ENCODE measurements around the gene NCOR1.
A peak's percentile ranks its signal among the peaks of the same experiment; 100 is the strongest.

NCOR1 gene

DNA sequence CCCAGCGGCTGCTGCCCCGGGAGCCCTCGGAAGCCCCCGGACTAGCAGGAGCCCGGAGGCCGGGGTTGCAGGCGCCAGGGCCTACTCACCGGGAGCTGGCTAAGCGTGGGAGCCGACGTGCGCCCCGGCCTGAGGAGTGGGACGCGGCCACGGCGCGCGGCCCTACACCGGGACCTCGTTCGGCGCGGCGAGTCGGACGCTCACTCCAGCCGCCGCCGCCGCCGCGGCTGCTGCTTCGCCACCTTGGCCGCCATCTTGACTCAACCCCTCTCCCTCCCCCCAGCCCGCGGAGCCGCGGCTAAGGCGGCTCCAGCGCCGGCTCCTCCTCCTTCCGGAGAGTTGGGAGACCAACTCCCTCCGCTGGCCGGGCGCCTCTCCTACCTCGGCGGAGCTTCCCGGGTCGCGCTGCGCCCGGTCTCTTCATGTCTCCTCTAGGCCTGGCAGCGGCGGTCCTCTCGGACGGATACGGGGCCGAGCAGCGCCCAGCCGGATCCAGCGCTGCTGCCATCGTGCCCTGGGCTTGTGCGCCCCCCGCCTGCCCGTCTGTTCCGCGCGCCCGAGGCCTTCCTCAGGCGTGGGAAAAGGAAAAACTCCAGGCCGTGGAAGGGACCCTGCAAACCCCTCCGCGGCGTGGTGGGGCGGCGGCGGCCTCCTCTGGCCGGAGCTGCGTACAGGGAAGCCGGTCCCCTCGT is at the start of gene NCOR1:
TSS of gene NCOR1 (minus strand) at position 262 of the 692 bp plus-strand sequence. CDS start 20,965 bp downstream, outside the sequence.
- peaks cover 0 to 5% of the 10 kb centered on the region in 2 donors for H3K36me3 Mint-ChIP-seq
- H3K9me3 Mint-ChIP-seq: no peaks in the 10 kb centered on the region
- peak within 1 kb of the TSS; percentile 96 to 98 for H3K4me3 Mint-ChIP-seq
- peaks cover 9 to 49% of the 10 kb centered on the region in 2 donors for H3K4me1 Mint-ChIP-seq
- DNase-seq (peak; percentile 83), ATAC-seq (replicated peaks) (peak; percentile 84 to 85)
- H3K27ac Mint-ChIP-seq: peak within 1 kb of the TSS; percentile 97
- H3K27me3 Mint-ChIP-seq: no peaks in the 10 kb centered on the region

GRCh38 chr17:16262201-16262600 is 46.9 kb upstream of the NCOR1 start:
- Mint-ChIP-seq H3K4me1 (peaks cover 8 to 13% of the 10 kb centered on the region in 2 donors), H3K27ac (no peak overlapping the region), H3K27me3 (no peaks in the 10 kb centered on the region), H3K4me3 (no peak overlapping the region), H3K36me3 (peaks cover 9 to 27% of the 10 kb centered on the region in 2 donors), H3K9me3 (peaks cover 0 to 1% of the 10 kb centered on the region in 2 donors)
- DNase-seq (no peak), ATAC-seq (replicated peaks) (no peak)

- no peaks in the 10 kb centered on the region for H3K9me3 Mint-ChIP-seq
- H3K4me3 Mint-ChIP-seq: no peak overlapping the region
- ATAC-seq (replicated peaks) (no peak), DNase-seq (no peak)
- H3K36me3 Mint-ChIP-seq: peaks cover 9 to 24% of the 10 kb centered on the region in 2 donors
- H3K27me3 Mint-ChIP-seq: no peaks in the 10 kb centered on the region
- peaks cover 6 to 9% of the 10 kb centered on the region in 2 donors for H3K4me1 Mint-ChIP-seq
- H3K27ac Mint-ChIP-seq: no peak overlapping the region
Observed at GRCh38 chr17:16261049-16261448, 45.7 kb upstream of the NCOR1 start.

DNA sequence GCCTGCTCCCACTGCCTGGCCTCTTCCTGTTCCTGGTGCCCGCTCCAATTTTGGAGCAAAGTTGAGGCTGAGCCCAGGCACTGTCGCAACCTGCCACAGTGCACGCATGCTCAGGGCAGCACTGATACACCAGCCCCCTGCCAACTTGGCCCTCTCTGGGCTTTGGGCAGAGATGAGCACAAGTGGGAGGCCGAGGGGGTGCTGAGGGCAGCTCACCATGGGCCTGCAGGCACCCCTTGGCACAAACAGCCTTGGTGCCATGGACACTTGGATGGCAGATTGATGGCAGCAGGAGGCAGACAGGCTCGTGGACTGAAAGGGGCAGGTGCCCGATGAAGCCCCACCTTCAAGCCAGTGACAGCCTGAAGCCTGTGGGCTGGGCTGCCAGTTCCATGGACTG is 44.6 kb upstream of the NCOR1 start:
- Mint-ChIP-seq H3K27ac (no peak overlapping the region), H3K4me1 (peaks cover 2 to 11% of the 10 kb centered on the region in 2 donors), H3K27me3 (no peaks in the 10 kb centered on the region)

DNA sequence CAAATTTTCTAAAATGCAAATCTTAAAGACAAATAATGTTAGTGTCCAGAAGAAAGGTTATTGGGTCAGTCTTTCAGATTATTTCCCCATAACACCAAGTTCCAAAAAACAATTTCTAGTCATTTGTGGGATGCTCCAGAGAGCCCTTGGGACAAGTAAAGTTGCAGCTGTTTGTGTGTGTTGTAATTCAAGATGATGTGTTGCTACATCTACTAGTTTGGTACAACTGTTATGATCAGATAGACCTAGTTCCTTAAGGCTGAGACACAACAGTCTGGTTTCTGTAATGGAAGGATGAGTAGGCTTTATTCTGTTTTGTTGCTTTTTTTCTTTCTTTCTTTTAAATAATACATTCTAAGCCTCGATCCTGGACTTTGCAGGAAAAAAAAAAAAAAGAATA is 43.6 kb upstream of the NCOR1 start:
- Mint-ChIP-seq H3K36me3 (peaks cover 9 to 27% of the 10 kb centered on the region in 2 donors), H3K4me3 (no peak overlapping the region), H3K9me3 (no peaks in the 10 kb centered on the region), H3K27ac (no peak overlapping the region), H3K4me1 (peaks cover 3 to 12% of the 10 kb centered on the region in 2 donors), H3K27me3 (no peaks in the 10 kb centered on the region)
- ATAC-seq (replicated peaks): no peak
- DNase-seq: no peak

More for the DNA sequence above, 44.6 kb upstream of the NCOR1 start:
- H3K36me3 Mint-ChIP-seq: peaks cover 9 to 25% of the 10 kb centered on the region in 2 donors
- no peak overlapping the region for H3K4me3 Mint-ChIP-seq
- DNase-seq: no peak
- no peak for ATAC-seq (replicated peaks)
- no peaks in the 10 kb centered on the region for H3K9me3 Mint-ChIP-seq

GRCh38 chr17:16255481-16255921 is 40.2 kb upstream of the NCOR1 start:
- Mint-ChIP-seq H3K9me3 (no peaks in the 10 kb centered on the region), H3K27me3 (no peaks in the 10 kb centered on the region), H3K36me3 (peaks cover 11 to 41% of the 10 kb centered on the region in 2 donors), H3K4me3 (no peak overlapping the region), H3K4me1 (peaks cover 8 to 18% of the 10 kb centered on the region in 2 donors), H3K27ac (peak overlapping the region; percentile 16)
- ATAC-seq (replicated peaks) (no peak), DNase-seq (no peak)

- H3K36me3 Mint-ChIP-seq: peaks cover 8 to 38% of the 10 kb centered on the region in 2 donors
- ATAC-seq (replicated peaks) (no peak), DNase-seq (no peak)
- no peaks in the 10 kb centered on the region for H3K9me3 Mint-ChIP-seq
- H3K4me3 Mint-ChIP-seq: no peak overlapping the region
- H3K4me1 Mint-ChIP-seq: peaks cover 8 to 18% of the 10 kb centered on the region in 2 donors
- no peak overlapping the region for H3K27ac Mint-ChIP-seq
- no peaks in the 10 kb centered on the region for H3K27me3 Mint-ChIP-seq
Observed at GRCh38 chr17:16254773-16255400, 39.6 kb upstream of the NCOR1 start.

GRCh38 chr17:16251556-16251955 is 36.2 kb upstream of the NCOR1 start:
- H3K27me3 Mint-ChIP-seq: no peaks in the 10 kb centered on the region
- ATAC-seq (replicated peaks) (no peak), DNase-seq (no peak)
- no peak overlapping the region for H3K4me3 Mint-ChIP-seq
- peaks cover 11 to 18% of the 10 kb centered on the region in 2 donors for H3K4me1 Mint-ChIP-seq
- no peak overlapping the region for H3K27ac Mint-ChIP-seq
- peaks cover 19 to 44% of the 10 kb centered on the region in 2 donors for H3K36me3 Mint-ChIP-seq
- no peaks in the 10 kb centered on the region for H3K9me3 Mint-ChIP-seq

- Mint-ChIP-seq H3K36me3 (peaks cover 19 to 44% of the 10 kb centered on the region in 2 donors), H3K4me1 (peaks cover 11 to 18% of the 10 kb centered on the region in 2 donors), H3K27me3 (no peaks in the 10 kb centered on the region), H3K9me3 (no peaks in the 10 kb centered on the region), H3K27ac (peak overlapping the region; percentile 25), H3K4me3 (no peak overlapping the region)
- ATAC-seq (replicated peaks): no peak
- no peak for DNase-seq
Observed at GRCh38 chr17:16251043-16251442, 35.7 kb upstream of the NCOR1 start.

GRCh38 chr17:16250635-16251034 is 35.3 kb upstream of the NCOR1 start:
- Mint-ChIP-seq H3K4me3 (no peak overlapping the region), H3K27ac (peak overlapping the region; percentile 25), H3K4me1 (peaks cover 10 to 16% of the 10 kb centered on the region in 2 donors), H3K9me3 (no peaks in the 10 kb centered on the region), H3K36me3 (peaks cover 20 to 44% of the 10 kb centered on the region in 2 donors), H3K27me3 (no peaks in the 10 kb centered on the region)
- DNase-seq: no peak
- ATAC-seq (replicated peaks): no peak

DNA sequence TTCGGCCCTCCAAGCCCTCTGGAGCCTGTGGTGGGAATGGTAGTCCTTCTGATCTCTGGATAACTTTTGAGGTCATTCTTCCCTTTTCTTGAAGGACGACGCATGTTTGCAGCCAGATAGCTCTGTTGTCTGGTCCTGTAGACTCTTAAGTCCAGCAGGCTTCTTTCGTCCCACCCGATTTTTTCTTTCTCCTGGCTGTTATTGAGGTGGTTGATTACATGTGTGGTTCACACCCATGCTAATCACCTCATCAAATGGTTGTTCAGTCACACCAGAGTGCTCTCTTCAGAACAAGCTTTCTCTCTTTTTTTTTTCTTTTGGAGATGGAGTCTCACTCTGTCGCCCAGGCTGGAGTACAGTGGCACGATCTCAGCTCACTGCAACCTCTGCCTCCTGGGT is 32.3 kb upstream of the NCOR1 start:
- no peak overlapping the region for H3K4me3 Mint-ChIP-seq
- H3K27me3 Mint-ChIP-seq: no peaks in the 10 kb centered on the region
- peaks cover 6 to 10% of the 10 kb centered on the region in 2 donors for H3K4me1 Mint-ChIP-seq
- ATAC-seq (replicated peaks) (no peak), DNase-seq (no peak)
- no peaks in the 10 kb centered on the region for H3K9me3 Mint-ChIP-seq
- H3K36me3 Mint-ChIP-seq: peaks cover 18 to 34% of the 10 kb centered on the region in 2 donors
- no peak overlapping the region for H3K27ac Mint-ChIP-seq

- no peaks in the 10 kb centered on the region for H3K27me3 Mint-ChIP-seq
- H3K27ac Mint-ChIP-seq: no peak overlapping the region
- no peak overlapping the region for H3K4me3 Mint-ChIP-seq
- ATAC-seq (replicated peaks): no peak
- peaks cover 17 to 30% of the 10 kb centered on the region in 2 donors for H3K36me3 Mint-ChIP-seq
- DNase-seq: no peak
- H3K4me1 Mint-ChIP-seq: peaks cover 3 to 5% of the 10 kb centered on the region in 2 donors
- peaks cover 0 to 1% of the 10 kb centered on the region in 2 donors for H3K9me3 Mint-ChIP-seq
Observed at GRCh38 chr17:16243801-16244567, 28.6 kb upstream of the NCOR1 start.

- H3K4me3 Mint-ChIP-seq: no peak overlapping the region
- ATAC-seq (replicated peaks): no peak
- H3K4me1 Mint-ChIP-seq: peaks cover 3 to 5% of the 10 kb centered on the region in 2 donors
- peaks cover 0 to 1% of the 10 kb centered on the region in 2 donors for H3K9me3 Mint-ChIP-seq
- H3K27me3 Mint-ChIP-seq: no peaks in the 10 kb centered on the region
- H3K27ac Mint-ChIP-seq: no peak overlapping the region
- peaks cover 12 to 26% of the 10 kb centered on the region in 2 donors for H3K36me3 Mint-ChIP-seq
- no peak for DNase-seq
Observed at GRCh38 chr17:16243385-16243784, 28.1 kb upstream of the NCOR1 start.

DNA sequence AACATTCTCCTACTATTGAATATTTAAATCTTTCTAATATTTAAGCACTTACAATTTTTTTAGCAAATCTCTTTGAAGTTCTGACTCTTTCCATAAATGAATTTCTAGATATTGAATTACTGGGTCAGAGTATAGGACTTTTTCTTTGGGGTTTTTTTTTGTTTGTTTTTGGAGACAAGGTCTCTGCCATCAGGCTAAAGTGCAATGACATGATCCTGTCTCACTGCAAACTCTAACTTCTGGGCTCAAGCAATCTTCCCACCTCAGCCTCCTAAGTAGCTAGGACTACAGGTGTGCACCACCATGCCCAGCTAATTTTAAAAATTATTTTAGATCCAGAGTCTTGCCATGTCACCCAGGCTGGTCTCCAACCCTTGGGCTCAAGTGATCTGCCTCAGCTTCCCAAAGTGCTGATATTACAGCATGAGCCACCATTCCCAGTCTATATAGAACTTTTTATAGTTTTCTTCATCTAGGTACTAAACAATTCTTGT is 26.6 kb upstream of the NCOR1 start:
- Mint-ChIP-seq H3K4me3 (no peak overlapping the region), H3K9me3 (peaks cover 0 to 1% of the 10 kb centered on the region in 2 donors), H3K27me3 (no peaks in the 10 kb centered on the region), H3K27ac (peak overlapping the region; percentile 47), H3K36me3 (peaks cover 6 to 16% of the 10 kb centered on the region in 2 donors), H3K4me1 (peaks cover 3 to 5% of the 10 kb centered on the region in 2 donors)
- no peak for DNase-seq
- no peak for ATAC-seq (replicated peaks)
